Activated CD8-positive, alpha-beta memory T cell treated with anti-CD3 and anti-CD28 coated beads for 1 hour (primary cell): ENCODE data around the gene CD46.

Experiments used
- DNase-seq, 2 donors: peaks; one replicate each; pipeline ENCODE4 v3.0.0-alpha.2; 2020; ENCODE audit warnings: low read depth in 1 of 2; ENCODE audit errors: extremely low read depth in 1 of 2

CD46 gene

GRCh38 chr1:207793327-207793726, 41.5 kb downstream of the CD46 start:
- DNase-seq, result no peak

- DNase-seq, result no peak
Measured at GRCh38 chr1:207794861-207795260, 43.0 kb downstream of the CD46 start.

- peak; percentile 32 to 65 for DNase-seq
Measured at GRCh38 chr1:207797229-207797973, 45.5 kb downstream of the CD46 start.

GRCh38 chr1:207798847-207799246, 47.0 kb downstream of the CD46 start:
- no peak for DNase-seq

GRCh38 chr1:207799989-207800648, 48.3 kb downstream of the CD46 start:
- no peak for DNase-seq

GRCh38 chr1:207801819-207802218, 50.0 kb downstream of the CD46 start:
- DNase-seq, result no peak

GRCh38 chr1:207803678-207804077, 51.8 kb downstream of the CD46 start:
- DNase-seq, result no peak

GRCh38 chr1:207804721-207805468, 53.0 kb downstream of the CD46 start:
- DNase-seq, result no peak

- no peak for DNase-seq
Measured at GRCh38 chr1:207805841-207806421, 54.1 kb downstream of the CD46 start.

- no peak for DNase-seq
Measured at GRCh38 chr1:207806531-207807325, 54.9 kb downstream of the CD46 start.

GRCh38 chr1:207807326-207807689, 55.5 kb downstream of the CD46 start:
- no peak for DNase-seq

GRCh38 chr1:207807690-207808321, 56.0 kb downstream of the CD46 start:
- no peak for DNase-seq

- DNase-seq, result no peak
Measured at GRCh38 chr1:207808322-207808705, 56.5 kb downstream of the CD46 start.

GRCh38 chr1:207808911-207809555, 57.2 kb downstream of the CD46 start:
- no peak for DNase-seq

- no peak for DNase-seq
Measured at GRCh38 chr1:207810173-207810572, 58.3 kb downstream of the CD46 start.

GRCh38 chr1:207810606-207811295, 58.9 kb downstream of the CD46 start:
- no peak for DNase-seq

GRCh38 chr1:207811319-207811718, 59.5 kb downstream of the CD46 start:
- no peak for DNase-seq

GRCh38 chr1:207811920-207812720, 60.3 kb downstream of the CD46 start:
- DNase-seq, result no peak
